AG08395 (cell line): Measurements from ENCODE around the gene ZNG1F.
"Not testable (repeated sequence)": the region's sequence is repeated elsewhere in the genome, so short reads cannot be mapped to it uniquely, and the experiment has no call there.

Experiments
- DNase-seq: peaks from one replicate; pipeline ENCODE4 v3.0.0; 2012; ENCODE audit warnings: mixed read lengths, low spot score

ZNG1F gene

DNA sequence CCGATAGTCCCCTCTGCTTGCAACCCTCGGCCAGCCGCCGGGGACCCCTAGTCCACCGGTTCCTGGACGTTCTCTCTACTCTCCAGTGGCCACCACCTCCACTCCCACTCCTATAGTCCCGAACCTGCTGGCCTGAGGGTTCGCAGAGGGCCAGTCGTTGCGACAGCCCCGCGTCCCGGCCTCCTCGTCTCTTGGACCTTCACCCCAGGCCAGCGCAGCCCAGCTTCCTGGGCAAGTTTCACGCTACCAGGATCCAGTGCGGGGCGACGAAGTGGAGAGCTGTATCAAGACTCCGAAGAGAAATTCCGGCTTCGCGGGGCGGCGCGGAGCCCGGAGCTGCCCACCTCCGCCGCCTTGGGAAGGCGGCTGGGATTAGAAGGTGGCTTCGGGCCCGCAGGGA, 65.7 kb downstream of the ZNG1F start:
- not testable (repeated sequence) for DNase-seq

DNA sequence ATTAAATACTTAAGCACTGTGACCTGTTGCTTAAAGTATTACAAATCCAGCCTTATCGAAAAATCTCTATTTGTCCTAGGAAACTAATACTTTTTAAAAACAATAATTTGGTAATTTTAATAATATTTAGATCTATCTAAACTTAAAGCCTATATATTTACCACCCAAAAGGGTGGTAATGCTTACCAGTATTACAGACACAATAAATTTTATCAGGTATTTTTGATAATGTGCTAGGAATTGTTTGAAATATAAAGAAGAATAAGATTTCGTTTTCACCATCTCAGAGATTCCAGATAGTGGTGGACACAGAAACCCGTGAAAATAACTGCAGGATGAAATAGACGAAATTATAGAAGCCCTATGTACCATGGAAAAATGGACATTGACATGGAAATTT, 68.4 kb downstream of the ZNG1F start:
- DNase-seq, result not testable (repeated sequence)

GRCh38 chr9:41119719-41120118, 69.4 kb downstream of the ZNG1F start:
- DNase-seq, result not testable (repeated sequence)

- not testable (repeated sequence) for DNase-seq
These were observed 69.8 kb downstream of the ZNG1F start for GRCh38 chr9:41119311-41119710.

- not testable (repeated sequence) for DNase-seq
These were observed 75.8 kb downstream of the ZNG1F start for GRCh38 chr9:41113348-41113747.

GRCh38 chr9:41111414-41111813, 77.7 kb downstream of the ZNG1F start:
- DNase-seq, result not testable (repeated sequence)

DNA sequence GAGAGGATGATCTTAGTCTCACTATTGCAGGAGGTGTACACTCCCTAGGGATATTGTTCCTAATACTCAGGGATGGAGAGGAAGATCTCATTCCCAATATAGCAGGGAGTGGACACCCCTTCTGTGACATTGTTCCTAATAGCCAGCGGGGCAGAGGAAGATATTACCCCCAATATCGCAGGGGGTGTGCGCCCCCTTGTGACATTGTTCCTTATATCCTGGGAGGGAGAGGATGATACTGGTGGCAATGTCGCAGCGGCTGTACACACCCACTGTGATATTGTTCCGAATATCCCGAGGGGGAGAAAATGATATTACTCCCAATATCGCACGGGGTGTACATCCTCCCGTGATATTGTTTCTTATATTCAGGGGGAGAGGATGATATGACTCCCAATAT, 78.2 kb downstream of the ZNG1F start:
- not testable (repeated sequence) for DNase-seq

DNA sequence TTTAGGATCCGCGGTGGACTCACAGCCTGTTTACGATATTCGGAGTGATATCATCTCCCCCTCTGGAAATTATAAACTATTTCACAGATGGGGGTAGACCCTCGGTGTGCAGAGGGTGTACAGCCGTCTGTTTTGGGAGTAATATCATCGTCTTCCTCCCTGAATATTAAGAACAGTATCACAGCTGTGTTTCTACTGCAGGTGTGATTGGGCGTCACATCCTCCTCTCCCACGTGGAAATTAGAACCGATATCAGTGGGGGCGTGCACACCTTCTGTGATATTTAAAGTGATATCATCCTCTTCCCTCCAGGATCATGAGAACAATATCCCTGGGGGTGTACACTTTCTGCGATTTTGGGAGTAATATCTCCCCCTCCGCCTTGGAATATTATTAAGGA, 79.9 kb downstream of the ZNG1F start:
- DNase-seq, result not testable (repeated sequence)

DNA sequence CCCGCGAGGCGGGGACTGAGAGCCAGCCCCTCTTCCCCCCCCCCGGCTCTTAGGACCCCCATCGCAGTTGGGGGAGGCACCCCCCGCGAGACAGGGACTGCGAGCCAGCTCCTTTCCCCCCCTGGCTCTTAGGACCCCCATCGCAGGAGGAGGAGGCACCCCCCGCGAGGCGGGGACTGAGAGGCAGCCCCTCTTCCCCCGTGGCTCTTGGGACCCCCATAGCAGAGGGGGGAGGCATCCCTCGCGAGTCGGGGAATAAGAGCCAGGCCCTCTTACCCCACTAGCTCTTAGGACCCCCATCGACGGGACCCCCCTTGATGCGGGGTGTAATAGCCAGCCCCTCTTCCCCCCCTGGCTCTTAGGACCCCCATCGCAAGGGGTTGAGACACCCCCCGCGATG, 80.3 kb downstream of the ZNG1F start:
- not testable (repeated sequence) for DNase-seq

GRCh38 chr9:41106472-41107116, 82.5 kb downstream of the ZNG1F start:
- not testable (repeated sequence) for DNase-seq

- not testable (repeated sequence) for DNase-seq
These were observed 83.4 kb downstream of the ZNG1F start for GRCh38 chr9:41105557-41106253.

DNA sequence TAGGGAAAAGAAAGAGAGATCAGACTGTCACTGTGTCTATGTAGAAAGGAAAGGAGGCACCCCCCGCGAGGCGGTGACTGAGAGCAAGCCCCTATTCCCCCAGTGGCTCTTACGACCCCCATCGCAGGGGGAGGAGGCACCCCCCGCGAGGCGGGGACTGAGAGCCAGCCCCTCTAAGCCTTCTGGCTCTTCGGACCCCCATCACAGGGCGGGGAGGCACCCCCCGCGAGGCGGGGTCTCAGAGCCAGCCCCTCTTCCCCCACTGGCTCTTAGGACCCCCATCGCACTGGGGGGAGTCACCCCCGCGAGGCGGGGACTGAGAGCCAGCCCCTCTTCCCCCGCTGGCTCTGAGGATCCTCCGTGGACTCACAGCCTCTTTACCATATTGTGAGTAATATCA, 84.6 kb downstream of the ZNG1F start:
- not testable (repeated sequence) for DNase-seq

DNA sequence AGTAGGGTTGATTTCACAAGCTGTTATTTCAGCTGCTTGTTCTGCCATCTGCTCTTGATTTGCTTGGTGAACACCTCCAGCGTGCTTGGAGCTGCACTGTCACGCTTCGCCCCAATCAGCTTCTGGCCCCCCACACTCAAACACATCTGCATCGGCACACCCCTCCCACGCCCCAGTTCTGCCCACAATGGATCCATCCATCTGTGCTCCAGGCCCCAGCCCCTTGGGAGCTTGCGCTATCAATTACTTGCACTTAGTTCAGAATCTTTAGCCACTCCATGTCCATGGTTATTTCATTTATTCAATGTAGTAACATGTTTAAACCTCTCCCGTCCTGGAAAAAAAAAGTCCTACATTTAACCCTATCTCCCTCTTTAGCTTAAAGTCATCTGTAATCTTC, 88.6 kb downstream of the ZNG1F start:
- not testable (repeated sequence) for DNase-seq

GRCh38 chr9:41098759-41099158, 90.4 kb downstream of the ZNG1F start:
- not testable (repeated sequence) for DNase-seq

DNA sequence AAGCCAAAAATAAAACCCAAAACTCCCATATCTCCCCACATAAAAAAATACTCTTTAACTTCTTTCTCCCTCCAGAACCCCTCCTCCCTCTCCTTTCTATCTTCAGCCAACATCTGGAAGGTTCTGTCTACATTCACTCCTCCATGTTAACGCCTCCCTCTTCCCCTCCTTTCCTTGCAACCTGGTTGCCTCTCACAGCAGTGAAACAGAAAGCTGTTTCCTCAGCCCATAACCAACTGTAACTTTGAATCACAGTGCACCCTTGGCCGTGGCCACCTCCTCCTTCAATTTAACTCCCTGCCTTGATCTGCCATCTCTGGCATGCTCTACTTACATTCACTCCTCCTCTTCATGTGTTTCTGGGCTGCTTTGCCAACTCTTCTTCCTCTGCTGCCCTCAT, 94.1 kb downstream of the ZNG1F start:
- not testable (repeated sequence) for DNase-seq

DNA sequence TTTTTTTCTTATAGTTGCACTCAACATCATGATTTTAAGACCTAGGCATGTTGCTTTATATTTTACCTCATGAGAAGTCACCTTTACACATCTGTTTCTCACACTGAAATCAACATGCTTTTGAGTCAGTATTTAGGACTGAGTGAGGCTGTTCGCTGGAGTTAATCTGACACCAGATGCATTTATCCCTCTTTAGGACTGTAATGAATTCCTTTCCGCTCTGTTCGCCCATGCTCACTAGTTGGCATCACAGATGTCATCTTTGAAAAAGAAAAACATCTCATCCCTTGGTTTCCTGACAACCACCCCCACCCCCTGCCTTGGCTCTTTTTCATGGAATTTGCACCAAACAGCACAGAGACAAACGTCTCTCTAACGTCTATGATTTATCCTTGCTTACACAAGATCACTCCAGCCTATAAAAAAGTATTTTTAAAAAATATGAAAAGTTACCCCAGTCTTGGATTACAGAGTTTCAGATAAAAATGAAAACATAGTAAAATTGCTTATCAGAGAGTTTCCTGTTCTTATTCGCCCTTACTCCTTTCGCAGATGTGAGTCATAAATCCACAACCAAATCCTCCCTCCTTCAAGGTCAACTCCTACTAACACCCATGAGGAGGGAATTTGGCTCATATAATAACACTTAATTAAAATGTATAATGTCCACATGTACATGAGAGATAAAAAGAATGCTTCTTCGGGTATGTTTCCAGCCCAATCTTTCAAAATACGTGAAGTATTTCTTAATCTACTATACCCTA, 94.9 kb downstream of the ZNG1F start:
- DNase-seq, result not testable (repeated sequence)

- not testable (repeated sequence) for DNase-seq
These were observed 98.2 kb downstream of the ZNG1F start for GRCh38 chr9:41090922-41091321.

GRCh38 chr9:41090386-41090785, 98.7 kb downstream of the ZNG1F start:
- DNase-seq, result not testable (repeated sequence)

GRCh38 chr9:41088450-41089059, 100.6 kb downstream of the ZNG1F start:
- not testable (repeated sequence) for DNase-seq

- DNase-seq, result not testable (repeated sequence)
These were observed 101.2 kb downstream of the ZNG1F start for GRCh38 chr9:41087929-41088328.

GRCh38 chr9:41087157-41087780, 101.8 kb downstream of the ZNG1F start:
- DNase-seq, result peak; percentile 1

DNA sequence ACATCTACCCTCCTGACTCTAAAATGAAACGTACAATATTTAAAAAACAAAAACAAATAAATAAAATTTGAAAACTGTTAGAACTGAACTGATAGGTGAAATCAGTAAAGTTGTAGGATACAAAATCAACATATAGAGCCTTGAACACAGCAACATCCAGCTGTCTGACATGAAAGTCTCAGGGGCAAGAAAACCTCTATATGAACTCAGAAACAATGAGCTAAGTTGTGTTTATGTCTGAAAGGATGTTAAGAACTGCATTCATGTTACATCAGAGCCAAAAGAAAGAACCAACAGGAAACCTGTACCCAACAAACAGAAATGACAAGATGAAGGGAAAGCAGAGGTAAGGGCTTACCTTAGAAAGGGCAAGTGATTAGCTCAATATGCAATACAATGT, 102.4 kb downstream of the ZNG1F start:
- DNase-seq, result not testable (repeated sequence)
